ENCODE data around the gene CLCN4.

Gene CLCN4

DNA sequence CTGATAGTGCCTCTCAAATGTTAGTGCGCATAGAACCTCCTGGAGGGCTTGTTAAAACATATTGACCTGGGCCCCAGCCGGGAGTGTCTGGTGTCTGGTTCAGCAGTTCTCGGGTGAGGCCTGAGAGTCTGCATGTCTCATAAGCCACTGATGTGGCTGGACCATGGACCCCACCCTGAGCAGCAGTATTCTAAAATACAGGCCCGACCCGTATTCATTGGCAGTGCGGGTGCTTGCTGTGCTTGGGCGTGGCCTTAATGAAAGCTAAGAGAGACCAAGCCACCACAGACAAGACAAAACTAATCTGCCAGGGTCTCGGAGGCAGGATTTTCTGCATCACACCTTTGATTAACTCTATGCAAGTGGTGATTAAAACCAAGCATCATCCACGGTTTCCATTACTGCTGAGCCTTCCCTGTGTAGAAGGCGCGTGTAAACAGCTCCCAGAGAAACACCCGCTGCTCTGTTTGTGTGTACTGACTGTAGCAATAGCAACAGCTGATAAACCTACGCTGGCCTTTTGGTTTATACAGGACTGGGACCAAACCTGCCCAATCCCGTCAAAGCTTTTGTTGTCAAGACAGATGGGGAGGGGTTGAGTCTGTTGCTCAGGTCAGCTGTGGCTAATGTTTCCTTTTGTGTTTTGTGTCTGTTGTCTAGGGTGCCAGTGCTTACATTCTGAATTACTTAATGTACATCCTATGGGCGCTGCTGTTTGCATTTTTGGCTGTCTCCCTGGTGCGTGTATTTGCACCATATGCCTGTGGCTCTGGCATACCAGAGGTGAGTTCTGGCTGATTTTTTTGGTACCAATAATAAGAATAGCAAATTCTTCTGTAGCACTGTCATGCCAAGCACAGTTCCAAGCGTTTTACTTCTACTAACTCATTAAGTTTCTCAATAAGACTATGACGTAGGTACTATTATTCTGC lies 40.8 kb downstream of the CLCN4 start:
- no peak for DNase-seq (ENCODE audit: low spot score)

DNA sequence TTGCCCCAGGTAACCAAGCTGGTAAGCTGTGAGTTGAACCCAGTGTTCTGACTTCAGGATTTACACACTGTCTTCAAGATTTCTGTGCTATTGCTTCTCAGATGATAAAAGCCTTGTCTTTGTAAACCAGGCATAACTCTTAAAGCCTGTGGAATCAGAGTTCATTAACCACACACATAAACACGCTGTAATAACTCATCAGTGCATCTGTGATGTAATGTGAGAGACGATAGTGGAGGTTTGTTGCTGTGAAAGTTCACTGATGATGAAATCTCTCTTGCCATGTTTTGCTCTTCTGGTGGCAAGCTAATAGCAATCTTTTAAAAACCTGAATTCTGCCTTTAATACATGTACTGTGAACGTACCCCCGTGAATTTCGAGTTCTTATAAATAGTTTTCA lies 41.5 kb downstream of the CLCN4 start:
- DNase-seq (ENCODE audit: low spot score): no peak

DNA sequence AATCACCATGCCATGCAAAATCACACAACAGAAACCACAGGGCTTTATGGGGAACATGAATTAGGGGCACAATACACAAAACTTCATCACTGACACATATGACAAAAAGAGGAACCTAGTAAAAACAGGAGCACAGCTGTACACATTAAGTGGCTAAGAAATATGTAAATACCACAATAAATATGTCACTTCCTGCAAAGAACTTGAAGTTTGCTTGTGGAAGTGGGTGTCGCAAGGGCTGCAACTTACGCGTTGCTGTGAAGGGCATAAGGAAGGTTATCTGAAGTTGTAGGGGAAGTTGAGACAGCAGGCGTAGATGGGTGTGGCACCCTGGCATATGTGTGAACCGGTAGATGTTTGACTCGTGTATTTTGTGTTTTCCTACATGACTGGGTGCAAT lies 42.4 kb downstream of the CLCN4 start:
- DNase-seq (ENCODE audit: low spot score): no peak

DNA sequence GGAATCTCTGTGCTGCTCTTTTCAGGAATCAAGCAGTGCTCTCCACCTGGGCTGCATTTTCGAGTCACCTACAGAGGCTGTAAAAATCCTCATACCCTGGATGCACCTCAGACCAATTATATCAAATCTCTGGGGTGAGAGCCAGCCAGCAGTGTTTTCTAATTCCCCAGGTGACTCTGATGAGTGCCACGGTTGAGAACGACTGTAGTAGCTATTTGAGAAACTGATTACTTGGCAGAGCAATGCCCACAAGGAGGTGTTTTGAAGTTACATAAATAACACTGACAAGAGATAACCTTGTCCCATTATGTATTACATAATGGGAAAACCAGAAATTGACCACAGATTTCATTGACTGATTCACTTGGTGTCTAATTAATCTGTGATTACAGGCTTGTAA lies 46.8 kb downstream of the CLCN4 start:
- no peak for DNase-seq (ENCODE audit: low spot score)

DNA sequence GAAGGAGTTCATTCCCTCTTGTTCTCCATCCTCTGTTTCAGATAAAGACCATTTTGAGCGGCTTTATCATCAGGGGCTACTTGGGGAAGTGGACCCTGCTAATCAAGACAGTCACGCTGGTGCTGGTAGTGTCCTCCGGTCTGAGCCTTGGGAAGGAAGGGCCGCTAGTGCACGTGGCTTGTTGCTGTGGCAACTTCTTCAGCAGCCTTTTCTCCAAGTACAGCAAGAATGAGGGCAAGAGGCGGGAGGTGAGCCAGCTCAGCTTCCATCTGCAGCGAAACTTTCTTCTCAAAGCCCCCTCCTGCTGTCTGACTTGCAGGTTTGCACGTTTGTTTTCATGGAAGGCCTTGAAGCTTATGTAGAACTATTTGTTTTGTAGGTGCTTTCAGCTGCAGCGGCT lies 49.5 kb downstream of the CLCN4 start:
- no peak for DNase-seq (ENCODE audit: low spot score)

- no peak for DNase-seq (ENCODE audit: low spot score)
These were observed 51.6 kb downstream of the CLCN4 start for GRCh38 chrX:10208281-10208856.

- DNase-seq (ENCODE audit: low spot score): no peak
These were observed 52.2 kb downstream of the CLCN4 start for GRCh38 chrX:10208953-10209352.

DNA sequence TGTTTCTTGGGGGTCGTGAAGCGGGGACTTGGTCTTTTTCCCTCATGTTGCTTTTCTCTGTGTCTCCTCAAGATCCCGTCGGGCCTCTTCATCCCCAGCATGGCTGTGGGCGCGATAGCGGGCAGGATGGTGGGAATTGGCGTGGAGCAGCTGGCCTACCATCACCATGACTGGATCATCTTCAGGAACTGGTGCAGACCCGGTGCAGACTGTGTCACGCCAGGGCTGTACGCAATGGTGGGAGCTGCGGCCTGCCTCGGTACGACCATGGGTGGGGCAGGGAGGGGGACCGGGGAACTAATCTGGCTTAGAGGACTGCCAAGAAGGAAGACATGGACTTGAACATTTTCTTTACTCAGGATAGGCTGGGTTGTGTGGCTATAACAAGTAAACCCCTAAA lies 55.6 kb downstream of the CLCN4 start:
- no peak for DNase-seq (ENCODE audit: low spot score)

DNA sequence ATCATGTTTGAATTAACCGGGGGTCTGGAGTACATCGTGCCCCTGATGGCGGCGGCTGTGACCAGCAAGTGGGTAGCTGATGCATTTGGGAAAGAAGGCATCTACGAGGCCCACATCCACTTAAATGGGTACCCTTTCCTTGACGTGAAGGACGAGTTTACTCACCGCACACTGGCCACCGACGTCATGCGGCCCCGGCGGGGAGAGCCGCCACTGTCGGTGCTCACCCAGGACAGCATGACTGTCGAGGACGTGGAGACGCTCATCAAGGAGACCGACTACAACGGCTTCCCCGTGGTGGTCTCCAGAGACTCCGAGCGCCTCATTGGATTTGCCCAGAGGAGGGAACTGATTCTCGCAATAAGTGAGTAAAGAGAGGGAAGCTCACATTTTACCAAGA lies 56.9 kb downstream of the CLCN4 start:
- no peak for DNase-seq (ENCODE audit: low spot score)

GRCh38 chrX:10216208-10216607 lies 59.4 kb downstream of the CLCN4 start:
- no peak for DNase-seq (ENCODE audit: low spot score)

GRCh38 chrX:10217198-10217597 lies 60.4 kb downstream of the CLCN4 start:
- DNase-seq (ENCODE audit: low spot score): no peak

DNA sequence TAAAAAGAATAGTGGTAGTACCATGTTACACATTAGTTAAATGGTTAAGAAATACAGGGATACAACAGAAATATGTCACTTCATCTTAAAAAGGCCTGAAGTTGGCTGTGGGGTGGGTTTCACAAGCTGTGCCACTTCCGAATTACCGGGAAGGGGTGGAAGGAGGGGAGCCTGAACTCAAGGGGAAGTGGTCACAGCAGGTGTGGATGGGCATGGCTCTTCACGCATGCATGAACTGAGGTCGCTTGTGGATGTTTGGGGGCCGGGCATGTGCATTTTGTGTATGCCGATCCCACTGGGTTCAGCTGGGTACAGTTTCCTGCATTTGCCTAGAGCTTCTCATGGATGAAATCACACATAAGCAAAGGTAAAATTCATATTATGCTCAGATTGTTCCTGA lies 64.9 kb downstream of the CLCN4 start:
- DNase-seq (ENCODE audit: low spot score): no peak

DNA sequence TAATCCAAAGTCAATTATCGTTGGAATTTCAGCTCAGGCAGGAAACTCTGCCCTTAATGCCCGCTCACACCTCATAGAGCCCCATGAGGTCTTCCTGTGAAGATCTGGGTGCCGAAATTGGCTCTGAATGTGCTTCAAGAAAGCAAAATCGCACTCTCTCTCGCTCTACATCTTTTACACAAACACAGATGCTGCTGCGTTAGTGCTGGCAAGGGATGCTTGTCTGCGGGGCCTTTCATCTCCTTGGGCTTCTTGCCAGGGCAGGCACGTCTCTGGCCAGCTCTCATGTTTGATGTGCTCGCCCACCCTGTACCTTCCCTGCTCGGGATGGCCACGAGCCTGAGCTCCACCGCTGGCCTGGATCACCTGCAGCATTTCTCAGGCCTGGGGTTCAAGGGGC lies 66.5 kb downstream of the CLCN4 start:
- DNase-seq (ENCODE audit: low spot score): no peak

GRCh38 chrX:10223781-10224180 lies 67.0 kb downstream of the CLCN4 start:
- no peak for DNase-seq (ENCODE audit: low spot score)

DNA sequence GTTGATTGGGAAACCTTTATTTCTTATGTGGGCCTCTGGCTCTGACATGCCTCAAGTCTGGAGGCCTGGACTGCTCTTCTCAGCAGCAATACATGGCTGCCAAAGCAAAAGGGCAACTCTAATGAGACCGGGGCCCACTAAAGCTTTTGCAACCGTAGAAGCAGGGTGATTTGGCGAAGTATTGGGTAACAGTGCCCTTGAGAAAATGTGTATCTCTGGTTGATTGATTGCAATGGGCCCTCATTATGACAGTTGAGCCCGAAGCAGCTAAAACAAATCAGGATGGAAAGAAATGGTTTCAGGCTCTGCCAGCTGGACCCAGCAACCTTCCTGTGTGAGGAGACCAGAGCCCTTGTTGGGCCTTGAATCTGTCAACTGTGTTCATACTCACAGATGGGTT lies 73.4 kb downstream of the CLCN4 start:
- DNase-seq (ENCODE audit: low spot score): no peak

DNA sequence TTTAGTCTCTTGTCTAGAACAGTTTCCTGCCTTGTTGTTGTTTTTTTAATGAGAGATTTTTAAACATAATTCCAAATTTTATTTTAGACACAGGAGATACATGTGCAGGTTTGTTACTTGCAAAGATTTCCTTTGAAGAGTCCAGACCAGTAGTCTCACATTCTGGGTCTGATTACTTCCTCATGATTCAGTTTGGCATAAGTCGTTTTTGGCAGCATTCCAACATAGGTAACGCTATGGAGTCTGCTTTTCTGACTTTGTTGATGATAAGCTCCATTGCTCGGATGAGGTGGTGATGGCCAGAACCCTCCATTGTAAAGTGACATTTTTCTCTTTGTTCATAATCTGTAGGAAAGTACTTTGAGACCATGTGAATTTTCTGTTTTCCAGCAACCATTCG lies 74.7 kb downstream of the CLCN4 start:
- DNase-seq (ENCODE audit: low spot score): no peak

- DNase-seq (ENCODE audit: low spot score): no peak
These were observed 76.4 kb downstream of the CLCN4 start for GRCh38 chrX:10233173-10233572.

DNA sequence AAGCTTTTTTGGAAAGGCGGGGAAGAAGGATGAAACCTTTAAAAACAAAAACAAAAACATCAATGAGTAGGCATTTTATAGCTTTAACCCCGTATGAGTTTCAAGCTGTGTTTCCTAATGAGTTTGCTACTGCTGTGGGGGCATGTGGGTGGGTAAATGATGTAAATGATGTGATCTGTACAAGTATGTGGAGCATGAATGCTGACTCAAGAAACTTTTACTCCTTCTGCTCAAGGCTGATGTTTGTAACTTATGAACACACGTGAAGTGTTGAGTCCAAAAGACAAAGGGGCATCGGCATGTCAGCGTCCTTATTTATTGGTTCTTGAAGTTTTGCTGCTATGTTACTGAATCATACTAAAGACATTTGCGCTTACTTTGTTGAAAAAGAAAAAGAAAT lies 76.9 kb downstream of the CLCN4 start:
- DNase-seq (ENCODE audit: low spot score): no peak

DNA sequence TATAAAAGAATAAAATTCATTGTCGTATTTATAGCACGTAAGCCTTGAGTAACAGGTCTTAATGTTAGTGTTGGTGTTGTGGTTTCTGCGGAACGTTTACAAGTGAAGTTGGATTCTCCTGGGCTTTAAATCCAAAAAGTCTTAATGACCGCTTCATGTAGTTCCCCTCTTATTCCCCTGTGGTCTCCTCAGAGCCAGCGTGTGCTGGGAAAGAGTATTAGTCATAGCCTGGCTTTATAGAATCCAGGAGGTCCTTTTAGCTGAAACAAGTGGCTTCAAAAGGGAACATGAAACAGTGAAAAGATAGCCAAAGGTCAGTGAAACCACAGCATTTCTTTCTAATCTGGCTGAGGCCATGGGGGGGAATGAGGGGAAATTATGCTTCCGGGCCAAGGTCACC lies 79.1 kb downstream of the CLCN4 start:
- DNase-seq (ENCODE audit: low spot score): no peak

DNA sequence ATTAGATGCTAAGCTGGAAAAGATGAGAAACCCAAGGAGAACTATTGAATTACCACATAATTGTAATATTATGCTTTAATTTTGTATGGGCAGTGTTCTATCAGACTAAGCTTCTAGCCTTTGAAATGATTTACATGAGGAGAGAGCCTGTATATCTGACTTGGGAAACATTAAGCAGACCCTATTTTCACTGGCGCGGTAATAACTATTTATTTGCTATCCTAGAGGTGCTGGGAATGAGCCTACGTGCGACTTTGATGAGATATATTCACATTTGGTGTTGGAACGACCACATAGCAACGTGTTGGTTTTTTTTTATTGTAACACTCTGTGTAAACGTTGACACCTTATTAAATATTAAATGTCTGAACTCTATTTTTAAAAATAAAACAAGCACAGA lies 80.5 kb downstream of the CLCN4 start:
- no peak for DNase-seq (ENCODE audit: low spot score)

DNA sequence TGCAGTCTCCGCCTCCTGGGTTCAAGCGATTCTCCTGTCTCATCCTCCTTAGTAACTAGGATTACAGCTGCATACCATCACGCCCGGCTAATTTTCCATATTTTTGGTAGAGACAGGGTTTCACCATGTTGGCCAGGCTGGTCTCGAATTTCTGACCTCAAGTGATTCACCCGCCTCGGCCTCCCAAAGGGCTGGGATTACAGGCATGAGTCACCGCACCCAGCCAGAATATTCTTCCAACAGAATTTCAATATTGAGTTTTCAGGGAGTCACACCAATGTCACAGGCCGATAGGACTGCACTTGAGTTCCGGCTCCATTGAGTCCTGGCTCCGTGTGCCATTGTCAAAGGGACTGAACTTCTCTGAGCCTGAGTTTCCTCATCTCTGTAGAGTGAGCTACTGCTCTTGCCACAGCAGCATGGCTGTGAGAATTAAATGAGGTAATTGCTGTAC lies 82.9 kb downstream of the CLCN4 start:
- no peak for DNase-seq (ENCODE audit: low spot score)

GRCh38 chrX:10240918-10241317 lies 84.1 kb downstream of the CLCN4 start:
- no peak for DNase-seq (ENCODE audit: low spot score)

GRCh38 chrX:10242026-10242425 lies 85.3 kb downstream of the CLCN4 start:
- DNase-seq (ENCODE audit: low spot score): no peak

GRCh38 chrX:10243106-10243505 lies 86.3 kb downstream of the CLCN4 start:
- no peak for DNase-seq (ENCODE audit: low spot score)

Measured in left forelimb (tissue), 1 donor.